GM12878 (cell line): Measurements from ENCODE around the gene CELF2. TPM values are rescaled to one million over a fixed set of nuclear protein-coding genes. Genes with fewer than 3 reads are reported as not detected.

Experiments used
- ATAC-seq: fragments of 200-7000 bp; cut with Tn5 transposase; 3 replicates; pipeline ENCODE4 v1.9.1; 2020; ENCODE audit warnings: mild to moderate bottlenecking, moderate library complexity
- BruUV-seq: library from RNA; stranded (reverse); fragments of 400-500 nt; replicated peaks from 2 replicates; lab custom pipeline; 2021; lab: Mats Ljungman, UMichigan
- CTCF ChIA-PET: fragments of 300-600 bp; sonication (Branson Sonifier 250); formaldehyde crosslinking; extraction: SDS; loops from one replicate; lab custom pipeline; 2021; ENCODE audit warnings: inconsistent platforms; lab: Yijun Ruan, JAX
- POLR2A ChIA-PET: fragments of 350-600 bp; formaldehyde crosslinking; extraction: SDS; loops from one replicate; lab custom pipeline; 2021; ENCODE audit warnings: inconsistent platforms; lab: Charles Lee
- RAD21 ChIA-PET: fragments of 300-600 bp; sonication (Branson Sonifier 250); formaldehyde crosslinking; loops from one replicate; lab custom pipeline; 2023; ENCODE audit warnings: antibody characterized with exemption; ENCODE audit not compliant: unreplicated experiment; lab: Charles Lee
- SMC1A ChIA-PET: fragments of 300-600 bp; sonication (Branson Sonifier 250); formaldehyde crosslinking; loops from one replicate; lab custom pipeline; 2023; ENCODE audit not compliant: unreplicated experiment, uncharacterized antibody; lab: Charles Lee
- DNase-seq: peaks from one replicate; pipeline ENCODE4 v3.0.0-alpha.2; 2011; ENCODE audit warnings: low read depth, low spot score
- FAIRE-seq: peaks from 3 replicates; lab custom pipeline; 2011; peaks lifted over from hg19 to GRCh38; lab: Jason Lieb, UNC
- H2AFZ ChIP-seq: 2 replicates; pipeline ENCODE4 v1.6.0; 2011; ENCODE audit warnings: low read depth, low read length, control low read depth; ENCODE audit not compliant: control insufficient read depth
- H3K27ac ChIP-seq: 2 replicates; pipeline ENCODE4 v1.5.1; 2011; ENCODE audit warnings: control low read depth; ENCODE audit not compliant: control insufficient read depth, insufficient read depth
- H3K27me3 ChIP-seq, 2 experiments: replicated peaks in 1 of 2; 2 replicates each; pipeline versions ENCODE4 v1.6.0 to v1.6.1; 2011; ENCODE audit warnings: low read length in 1 of 2; ENCODE audit not compliant: control insufficient read depth in 2 of 2, insufficient read depth in 2 of 2
- H3K36me3 ChIP-seq, 2 experiments: 2 replicates each; pipeline ENCODE4 v1.5.1; 2011; ENCODE audit warnings: low read length in 1 of 2; ENCODE audit not compliant: control insufficient read depth in 2 of 2, insufficient read depth in 2 of 2
- H3K4me1 ChIP-seq: 2 replicates; pipeline ENCODE4 v1.6.1; 2011; ENCODE audit warnings: mild to moderate bottlenecking, low read length, moderate library complexity, mixed read lengths; ENCODE audit not compliant: control insufficient read depth, insufficient read depth
- H3K4me2 ChIP-seq: 2 replicates; pipeline ENCODE4 v1.6.0; 2011; ENCODE audit warnings: control low read depth; ENCODE audit not compliant: control insufficient read depth, insufficient read depth
- H3K4me3 ChIP-seq: fragments of 200-600 bp; sonication (generic); 2 replicates; pipeline ENCODE4 v1.5.1; 2016
- H3K79me2 ChIP-seq: 2 replicates; pipeline ENCODE4 v1.6.0; 2011; ENCODE audit warnings: low read length; ENCODE audit not compliant: control insufficient read depth, insufficient read depth
- H3K9ac ChIP-seq: 2 replicates; pipeline ENCODE4 v1.8.0; 2011; ENCODE audit warnings: low read length, control low read depth, mixed read lengths; ENCODE audit not compliant: control insufficient read depth, insufficient read depth
- H3K9me3 ChIP-seq: replicated peaks from 3 replicates; pipeline ENCODE4 v1.5.1; 2011; ENCODE audit warnings: mild to moderate bottlenecking, low read length; ENCODE audit not compliant: control insufficient read depth, insufficient read depth
- H4K20me1 ChIP-seq: 2 replicates; pipeline ENCODE4 v1.6.0; 2011; ENCODE audit not compliant: control insufficient read depth, insufficient read depth
- CREM ChIP-seq: IDR thresholded peaks from 2 replicates; pipeline ENCODE4 v1.6.1; 2014; ENCODE audit warnings: antibody characterized with exemption, low read depth
- ETV6 ChIP-seq, 2 experiments: fragments of 450-650 bp in 1 of 2; IDR thresholded peaks in 1 of 2; conservative IDR thresholded peaks in 1 of 2; 2 replicates each; pipeline ENCODE4 v1.6.1; 2014; ENCODE audit warnings: antibody characterized with exemption in 1 of 2, borderline replicate concordance in 1 of 2, low read depth in 1 of 2, mild to moderate bottlenecking in 1 of 2, moderate library complexity in 1 of 2
- NR2F1 ChIP-seq: fragments of 450-650 bp; conservative IDR thresholded peaks from 2 replicates; pipeline ENCODE4 v1.6.1; 2017; ENCODE audit warnings: mild to moderate bottlenecking
- RAD21 ChIP-seq: IDR thresholded peaks from 2 replicates; pipeline ENCODE4 v1.6.1; 2011; ENCODE audit warnings: mild to moderate bottlenecking, low read depth, low read length, moderate library complexity; ENCODE audit not compliant: insufficient read depth
- RBBP5 ChIP-seq: fragments of 200-600 bp; sonication (generic); conservative IDR thresholded peaks from 2 replicates; pipeline ENCODE4 v1.6.1; 2016
- SPI1 ChIP-seq: IDR thresholded peaks from 2 replicates; pipeline ENCODE4 v1.6.1; 2011; ENCODE audit warnings: low read depth, mild to moderate bottlenecking, low read length, moderate library complexity, borderline replicate concordance; ENCODE audit not compliant: insufficient read depth
- WGBS: methylation state at CpG from one replicate; pipeline ENCODE4 v1.1.6; 2016; ENCODE audit warnings: low lambda C conversion rate; ENCODE audit not compliant: insufficient replicate concordance, insufficient coverage; ENCODE audit errors: missing lambda C conversion rate; 5-methylcytosine and 5-hydroxymethylcytosine counted together
- in situ Hi-C: fragments of 300-500 bp; cut with MboI; formaldehyde crosslinking; loops from 9 replicates; pipeline ENCODE4 v1.14.3; 2018; ENCODE audit warnings: mixed read lengths
- intact Hi-C: fragments of 100-400 bp; cut with micrococcal nuclease; formaldehyde crosslinking; loops from one replicate; pipeline ENCODE4 v1.14.2; 2022; ENCODE audit not compliant: unreplicated experiment
- polyA plus RNA-seq, 11 experiments: library from polyadenylated mRNA; depleted of rRNA in 4 of 11; unstranded in 6 of 11; stranded (reverse) in 5 of 11; fragments of >200 nt; fragmentation: Nextera tagmentation in 4 of 11; fragmentation: Illumina TruSeq in 1 of 11; extraction: Ambion mirVana in 4 of 11; extraction: Trizol in 1 of 11; gene quantifications; 1 replicate in 1 of 11; 2 replicates in 10 of 11; pipeline versions ENCODE4 v1.2.1 to v1.2.3, GENCODE V29; 2011 to 2016; ENCODE audit warnings: inconsistent platforms in 2 of 11, missing spikeins in 2 of 11, low read depth in 1 of 11
- total RNA-seq, 4 experiments: library from RNA; depleted of rRNA in 3 of 4; stranded (reverse); fragments of >200 nt in 3 of 4; fragmentation: Illumina TruSeq in 1 of 4; extraction: Trizol in 1 of 4; gene quantifications; 2 replicates each; pipeline versions ENCODE4 v1.2.1 to v1.2.3, GENCODE V29; 2013 to 2021
- TF ChIP-seq, protein P1 (sequence below): IDR thresholded peaks from 2 replicates; pipeline ENCODE4 v1.6.1; 2011; ENCODE audit warnings: borderline replicate concordance, low read depth, mild to moderate bottlenecking, moderate library complexity, low read length; ENCODE audit not compliant: insufficient read depth, poor library complexity, severe bottlenecking
- TF ChIP-seq, protein P2 (sequence below): IDR thresholded peaks from 2 replicates; pipeline ENCODE4 v1.6.1; 2011; ENCODE audit warnings: low read depth, mild to moderate bottlenecking, low read length, moderate library complexity, borderline replicate concordance; ENCODE audit errors: extremely low read depth
- TF ChIP-seq, protein P3 (sequence below): fragments of 450-650 bp; IDR thresholded peaks from 2 replicates; pipeline ENCODE4 v1.6.1; 2016; ENCODE audit warnings: mild to moderate bottlenecking, moderate library complexity, borderline replicate concordance

CELF2 gene
- total and polyA plus RNA-seq, 10 of the 15 experiments (the other 5 are each of a cell fraction or from before 2014, with no cell fraction given), result 20.8 to 129 (median 86.3) TPM

DNA sequence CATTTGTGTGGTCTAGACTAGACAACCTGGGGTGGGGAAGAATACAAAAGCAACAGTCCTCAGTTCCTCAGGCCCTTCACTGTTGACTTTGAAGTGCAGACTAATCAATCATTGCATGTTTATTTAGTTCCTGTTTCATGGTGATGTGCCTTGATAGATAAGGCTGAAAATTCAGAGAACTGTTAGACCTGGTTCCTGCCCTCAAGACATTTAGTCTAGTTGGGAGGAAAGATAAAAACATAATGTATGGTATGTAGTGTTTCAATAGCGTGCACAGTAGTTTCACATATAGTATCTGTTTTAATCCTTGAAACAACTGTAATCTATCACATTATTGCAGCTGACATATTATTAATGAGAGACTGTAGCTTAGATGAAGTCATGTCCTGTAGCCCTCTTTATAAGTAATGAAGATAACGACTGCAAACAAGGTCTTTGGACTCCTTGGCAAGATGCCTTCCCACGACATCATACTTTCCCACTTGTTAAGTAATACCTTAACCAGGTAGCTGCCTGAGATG, 124.0 kb downstream of the CELF2 start:
- intact Hi-C loops (no loop called here), in situ Hi-C loops (no loop called here)
- Histone ChIP-seq H3K4me2 (no peak overlapping the region), H3K4me1 (peaks cover 12% of the 10 kb centered on the region), H3K36me3 (no peaks in the 10 kb centered on the region), H3K9me3 (no peaks in the 10 kb centered on the region), H3K27ac (no peak overlapping the region), H3K4me3 (no peak overlapping the region), H3K9ac (no peak overlapping the region), H4K20me1 (no peaks in the 10 kb centered on the region), H2AFZ (no peak overlapping the region), H3K79me2 (no peaks in the 10 kb centered on the region), H3K27me3 (no peaks in the 10 kb centered on the region)
- ATAC-seq (no peak; the same call in 2 of the 3 replicates), DNase-seq (no peak), FAIRE-seq (no peak)
- CTCF ChIA-PET, result interaction anchor here (1.3 to 1.6 kb wide), 2 partner anchors 12 to 131 kb away, joined by 3 to 4 read pairs; no protein-coding TSS in a partner anchor
- RAD21 ChIA-PET, result no interaction called here
- POLR2A ChIA-PET, result no interaction called here
- SMC1A ChIA-PET, result interaction anchor here (0.8 to 1.3 kb wide), 3 partner anchors 34 to 419 kb away, joined by 3 to 6 read pairs (median 3); no protein-coding TSS in a partner anchor
- no TSS peak for BruUV-seq
- TF ChIP-seq CREM, result no peak
- TF ChIP-seq, protein P1, sequence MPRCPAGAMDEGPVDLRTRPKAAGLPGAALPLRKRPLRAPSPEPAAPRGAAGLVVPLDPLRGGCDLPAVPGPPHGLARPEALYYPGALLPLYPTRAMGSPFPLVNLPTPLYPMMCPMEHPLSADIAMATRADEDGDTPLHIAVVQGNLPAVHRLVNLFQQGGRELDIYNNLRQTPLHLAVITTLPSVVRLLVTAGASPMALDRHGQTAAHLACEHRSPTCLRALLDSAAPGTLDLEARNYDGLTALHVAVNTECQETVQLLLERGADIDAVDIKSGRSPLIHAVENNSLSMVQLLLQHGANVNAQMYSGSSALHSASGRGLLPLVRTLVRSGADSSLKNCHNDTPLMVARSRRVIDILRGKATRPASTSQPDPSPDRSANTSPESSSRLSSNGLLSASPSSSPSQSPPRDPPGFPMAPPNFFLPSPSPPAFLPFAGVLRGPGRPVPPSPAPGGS, result no peak
- no peak for TF ChIP-seq ETV6 (conservative IDR thresholded peaks at IDR 0.05 in 1 of 2, IDR thresholded peaks at IDR 0.05 in 1 of 2; ENCODE audit: borderline replicate concordance in 1 of 2, low read depth in 1 of 2)
- TF ChIP-seq, protein P2, sequence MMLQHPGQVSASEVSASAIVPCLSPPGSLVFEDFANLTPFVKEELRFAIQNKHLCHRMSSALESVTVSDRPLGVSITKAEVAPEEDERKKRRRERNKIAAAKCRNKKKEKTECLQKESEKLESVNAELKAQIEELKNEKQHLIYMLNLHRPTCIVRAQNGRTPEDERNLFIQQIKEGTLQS, result no peak
- no peak for TF ChIP-seq NR2F1
- peak; percentile 3; the same call in 1 of the 2 replicates for TF ChIP-seq SPI1
- TF ChIP-seq, protein P3, sequence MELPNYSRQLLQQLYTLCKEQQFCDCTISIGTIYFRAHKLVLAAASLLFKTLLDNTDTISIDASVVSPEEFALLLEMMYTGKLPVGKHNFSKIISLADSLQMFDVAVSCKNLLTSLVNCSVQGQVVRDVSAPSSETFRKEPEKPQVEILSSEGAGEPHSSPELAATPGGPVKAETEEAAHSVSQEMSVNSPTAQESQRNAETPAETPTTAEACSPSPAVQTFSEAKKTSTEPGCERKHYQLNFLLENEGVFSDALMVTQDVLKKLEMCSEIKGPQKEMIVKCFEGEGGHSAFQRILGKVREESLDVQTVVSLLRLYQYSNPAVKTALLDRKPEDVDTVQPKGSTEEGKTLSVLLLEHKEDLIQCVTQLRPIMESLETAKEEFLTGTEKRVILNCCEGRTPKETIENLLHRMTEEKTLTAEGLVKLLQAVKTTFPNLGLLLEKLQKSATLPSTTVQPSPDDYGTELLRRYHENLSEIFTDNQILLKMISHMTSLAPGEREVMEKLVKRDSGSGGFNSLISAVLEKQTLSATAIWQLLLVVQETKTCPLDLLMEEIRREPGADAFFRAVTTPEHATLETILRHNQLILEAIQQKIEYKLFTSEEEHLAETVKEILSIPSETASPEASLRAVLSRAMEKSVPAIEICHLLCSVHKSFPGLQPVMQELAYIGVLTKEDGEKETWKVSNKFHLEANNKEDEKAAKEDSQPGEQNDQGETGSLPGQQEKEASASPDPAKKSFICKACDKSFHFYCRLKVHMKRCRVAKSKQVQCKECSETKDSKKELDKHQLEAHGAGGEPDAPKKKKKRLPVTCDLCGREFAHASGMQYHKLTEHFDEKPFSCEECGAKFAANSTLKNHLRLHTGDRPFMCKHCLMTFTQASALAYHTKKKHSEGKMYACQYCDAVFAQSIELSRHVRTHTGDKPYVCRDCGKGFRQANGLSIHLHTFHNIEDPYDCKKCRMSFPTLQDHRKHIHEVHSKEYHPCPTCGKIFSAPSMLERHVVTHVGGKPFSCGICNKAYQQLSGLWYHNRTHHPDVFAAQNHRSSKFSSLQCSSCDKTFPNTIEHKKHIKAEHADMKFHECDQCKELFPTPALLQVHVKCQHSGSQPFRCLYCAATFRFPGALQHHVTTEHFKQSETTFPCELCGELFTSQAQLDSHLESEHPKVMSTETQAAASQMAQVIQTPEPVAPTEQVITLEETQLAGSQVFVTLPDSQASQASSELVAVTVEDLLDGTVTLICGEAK, result no peak
- TF ChIP-seq RBBP5, result no peak
- TF ChIP-seq RAD21, result no peak
- WGBS, result 95% methylated on average over 3 of the region's 3 CpGs
